ENCODE measurements around the gene FOSL1. TPM values are rescaled to one million over a fixed set of nuclear protein-coding genes. Genes with fewer than 3 reads are reported as not detected.
A peak's percentile ranks its signal among the peaks of the same experiment; 100 is the strongest.

Gene FOSL1
- total RNA-seq, 2 donors from 2014 or later: 1.8 TPM; not detected in 1

DNA sequence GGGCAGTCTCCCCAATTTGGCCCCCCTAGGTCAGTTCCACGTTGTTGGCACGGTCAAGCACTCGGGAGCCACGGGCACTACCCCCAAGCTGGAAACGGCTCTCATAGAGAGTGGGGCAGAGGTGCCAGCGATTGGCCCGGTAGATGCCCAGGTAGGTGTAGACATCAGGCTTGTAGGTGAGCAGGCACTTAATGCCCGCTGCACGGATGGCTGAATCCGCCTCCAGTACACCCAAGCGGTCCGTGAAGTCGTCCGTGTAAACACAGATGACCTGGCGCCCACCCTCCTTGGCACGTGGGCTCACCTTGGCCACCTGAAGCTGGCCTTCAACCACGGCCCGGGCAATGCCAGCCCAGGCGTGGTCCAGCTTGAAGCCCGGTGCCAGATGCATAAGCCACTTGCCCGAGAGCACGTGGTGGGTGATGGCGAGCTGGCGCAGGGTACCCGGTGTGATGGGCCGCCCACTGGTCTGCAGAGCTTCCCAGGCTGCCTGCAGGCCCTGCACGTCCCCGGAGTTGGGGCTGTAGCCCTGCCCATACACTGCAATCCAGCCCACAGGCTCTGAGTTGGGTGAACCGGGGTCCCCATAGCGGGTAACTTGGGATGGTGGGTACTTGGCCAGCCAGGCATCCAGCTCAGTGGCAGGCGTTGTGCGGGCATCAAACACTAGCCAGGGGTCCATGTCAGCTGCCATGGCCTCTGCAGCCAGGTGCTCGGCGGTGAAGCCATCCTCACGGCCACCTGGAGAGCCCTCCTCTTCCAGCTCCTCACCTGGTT is 17.4 kb upstream of the FOSL1 start:
- H3K27ac ChIP-seq (ENCODE audit: low read depth, low read length): no peak overlapping the region
- H3K9ac ChIP-seq (ENCODE audit: extremely low read depth, low read length, poor library complexity, severe bottlenecking): peak overlapping the region; percentile 87
- peak; percentile 46 for DNase-seq
- H3K4me3 ChIP-seq (ENCODE audit: low read length): peak overlapping the region; percentile 97
- peak overlapping the region; percentile 84 for H3K27ac Mint-ChIP-seq
- H3K9me3 ChIP-seq (ENCODE audit: control insufficient read depth, low read length): no peaks in the 10 kb centered on the region
- peaks cover 9% of the 10 kb centered on the region for H3K36me3 Mint-ChIP-seq (ENCODE audit: low read depth)
- peak overlapping the region; percentile 79 for H3K4me3 Mint-ChIP-seq
- H3K4me1 Mint-ChIP-seq: no peaks in the 10 kb centered on the region
- no peaks in the 10 kb centered on the region for H3K27me3 ChIP-seq (ENCODE audit: control insufficient read depth, insufficient read depth, low read length, poor library complexity, severe bottlenecking)
- no peaks in the 10 kb centered on the region for H3K9me3 Mint-ChIP-seq
- WGBS, 2 experiments (ENCODE audit: insufficient coverage in 1 of 2, insufficient read length in 1 of 2): 90 to 95% methylated on average over 15 to 35 of the region's 35 CpGs
- no peak for TF ChIP-seq CTCF (conservative IDR thresholded peaks at IDR 0.05)
- peaks cover 7% of the 10 kb centered on the region for H3K4me1 ChIP-seq (ENCODE audit: control insufficient read depth, insufficient read depth, low read length)
- H3K36me3 ChIP-seq (ENCODE audit: control insufficient read depth, insufficient read depth, low read length): peaks cover 12% of the 10 kb centered on the region
- H3K27me3 Mint-ChIP-seq (ENCODE audit: insufficient read depth): peaks cover 4% of the 10 kb centered on the region

DNA sequence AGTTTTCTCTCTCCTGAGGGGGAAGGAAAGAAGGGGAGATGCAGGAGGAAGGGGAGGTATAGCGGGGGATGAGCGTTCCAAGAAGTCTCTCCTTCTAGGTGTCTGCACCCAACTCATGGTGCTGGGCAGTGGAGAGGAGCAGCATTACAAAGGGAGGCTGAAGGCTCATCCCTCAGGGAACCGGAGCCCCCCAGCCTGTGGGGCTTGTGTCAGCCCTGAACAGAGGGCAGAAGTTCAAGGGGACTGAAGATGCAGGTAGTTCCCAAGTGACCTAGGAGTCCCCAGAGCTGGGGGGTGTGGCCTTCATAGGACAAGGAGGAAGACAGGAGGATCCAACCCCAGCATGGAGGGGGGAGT is 16.9 kb upstream of the FOSL1 start:
- H3K9me3 ChIP-seq (ENCODE audit: control insufficient read depth, low read length): no peaks in the 10 kb centered on the region
- H3K9me3 Mint-ChIP-seq: no peaks in the 10 kb centered on the region
- peak; percentile 45 for DNase-seq
- peaks cover 4% of the 10 kb centered on the region for H3K36me3 Mint-ChIP-seq (ENCODE audit: low read depth)
- peaks cover 7% of the 10 kb centered on the region for H3K4me1 ChIP-seq (ENCODE audit: control insufficient read depth, insufficient read depth, low read length)
- peaks cover 8% of the 10 kb centered on the region for H3K36me3 ChIP-seq (ENCODE audit: control insufficient read depth, insufficient read depth, low read length)
- WGBS, 2 experiments (ENCODE audit: insufficient coverage in 1 of 2, insufficient read length in 1 of 2): 83 to 94% methylated on average over 1 to 3 of the region's 3 CpGs
- no peak overlapping the region for H3K9ac ChIP-seq (ENCODE audit: extremely low read depth, low read length, poor library complexity, severe bottlenecking)
- peak overlapping the region; percentile 79 for H3K4me3 Mint-ChIP-seq
- no peak overlapping the region for H3K4me3 ChIP-seq (ENCODE audit: low read length)
- H3K4me1 Mint-ChIP-seq: no peaks in the 10 kb centered on the region
- no peaks in the 10 kb centered on the region for H3K27me3 ChIP-seq (ENCODE audit: control insufficient read depth, insufficient read depth, low read length, poor library complexity, severe bottlenecking)
- TF ChIP-seq CTCF (conservative IDR thresholded peaks at IDR 0.05): no peak
- peaks cover 4% of the 10 kb centered on the region for H3K27me3 Mint-ChIP-seq (ENCODE audit: insufficient read depth)
- no peak overlapping the region for H3K27ac Mint-ChIP-seq
- no peak overlapping the region for H3K27ac ChIP-seq (ENCODE audit: low read depth, low read length)

DNA sequence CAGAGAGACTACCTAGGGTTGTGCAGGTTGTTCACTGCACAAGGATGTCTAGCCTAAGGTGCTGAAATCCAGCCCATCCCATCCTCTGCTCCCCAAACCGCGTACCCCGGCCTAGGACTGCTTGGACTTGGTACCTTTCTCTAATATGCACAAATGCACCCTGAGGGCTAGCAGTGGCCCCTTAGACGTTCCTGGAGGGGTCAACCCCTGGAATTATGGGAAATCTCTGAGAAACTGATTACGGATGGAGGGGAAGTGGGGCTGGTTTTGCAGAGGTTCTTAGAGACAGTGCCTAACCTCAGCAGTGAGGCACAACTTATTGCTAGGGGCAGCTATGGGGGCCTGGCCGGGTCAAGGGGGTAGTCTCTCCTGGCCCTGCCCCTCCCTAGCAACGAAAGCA is 16.2 kb upstream of the FOSL1 start:
- Histone ChIP-seq H3K4me3 (ENCODE audit: low read length) (no peak overlapping the region), H3K27ac (ENCODE audit: low read depth, low read length) (no peak overlapping the region), H3K27me3 (ENCODE audit: control insufficient read depth, insufficient read depth, low read length, poor library complexity, severe bottlenecking) (no peaks in the 10 kb centered on the region), H3K36me3 (ENCODE audit: control insufficient read depth, insufficient read depth, low read length) (peaks cover 8% of the 10 kb centered on the region), H3K9me3 (ENCODE audit: control insufficient read depth, low read length) (no peaks in the 10 kb centered on the region), H3K4me1 (ENCODE audit: control insufficient read depth, insufficient read depth, low read length) (peaks cover 7% of the 10 kb centered on the region), H3K9ac (ENCODE audit: extremely low read depth, low read length, poor library complexity, severe bottlenecking) (no peak overlapping the region)
- no peaks in the 10 kb centered on the region for H3K9me3 Mint-ChIP-seq
- no peaks in the 10 kb centered on the region for H3K36me3 Mint-ChIP-seq (ENCODE audit: low read depth)
- TF ChIP-seq CTCF (conservative IDR thresholded peaks at IDR 0.05): no peak
- peak; percentile 39 for DNase-seq
- H3K27ac Mint-ChIP-seq: no peak overlapping the region
- peaks cover 5% of the 10 kb centered on the region for H3K4me1 Mint-ChIP-seq
- WGBS, 2 experiments (ENCODE audit: insufficient coverage in 1 of 2, insufficient read length in 1 of 2): 90 to 95% methylated on average over 6 to 7 of the region's 7 CpGs
- peak overlapping the region; percentile 79 for H3K4me3 Mint-ChIP-seq
- peaks cover 4% of the 10 kb centered on the region for H3K27me3 Mint-ChIP-seq (ENCODE audit: insufficient read depth)

Data from endodermal cell (in vitro differentiated cells).